ENCODE measurements around the gene CSE1L.
"Not testable (repeated sequence)": the region's sequence is repeated elsewhere in the genome, so short reads cannot be mapped to it uniquely, and the experiment has no call there.

GRCh38 chr20:49082295-49082694 is 36.2 kb downstream of the CSE1L start:
- TF ChIP-seq CTCF (IDR thresholded peaks at IDR 0.05); ZFX (IDR thresholded peaks at IDR 0.05; ENCODE audit: borderline replicate concordance): not testable (repeated sequence)
